H9 (cell line): Measurements from ENCODE around the gene CREB5. TPM values are rescaled to one million over a fixed set of nuclear protein-coding genes. Genes with fewer than 3 reads are reported as not detected.

Experiments
- DNase-seq: peaks from one replicate; pipeline ENCODE4 v3.0.0-alpha.2; 2017
- H2AFZ ChIP-seq: one replicate; pipeline ENCODE4 v1.6.1; 2013; ENCODE audit warnings: mild to moderate bottlenecking, low read length, control low read depth, moderate library complexity
- H2AK5ac ChIP-seq: 2 replicates; pipeline ENCODE4 v1.6.1; 2013; ENCODE audit warnings: low read length, control low read depth, mixed read lengths; ENCODE audit not compliant: insufficient read length
- H2BK120ac ChIP-seq: one replicate; pipeline ENCODE4 v1.6.1; 2013; ENCODE audit warnings: low read depth, mild to moderate bottlenecking, low read length, control low read depth, inconsistent platforms; ENCODE audit not compliant: poor library complexity, severe bottlenecking
- H2BK12ac ChIP-seq: 2 replicates; pipeline ENCODE4 v1.6.1; 2013; ENCODE audit warnings: low read length, control low read depth, mixed read lengths, low read depth; ENCODE audit not compliant: insufficient read length
- H2BK15ac ChIP-seq: 2 replicates; pipeline ENCODE4 v1.6.1; 2013; ENCODE audit warnings: low read depth, low read length, control low read depth
- H2BK20ac ChIP-seq: one replicate; pipeline ENCODE4 v1.6.1; 2013; ENCODE audit warnings: low read depth, mild to moderate bottlenecking, low read length, control low read depth, inconsistent platforms; ENCODE audit not compliant: poor library complexity, severe bottlenecking
- H2BK5ac ChIP-seq: 2 replicates; pipeline ENCODE4 v1.6.1; 2013; ENCODE audit warnings: low read length, control low read depth, mixed read lengths; ENCODE audit not compliant: insufficient read length
- H3K14ac ChIP-seq: 2 replicates; pipeline ENCODE4 v1.6.1; 2013; ENCODE audit warnings: low read length, control low read depth; ENCODE audit not compliant: insufficient read depth
- H3K18ac ChIP-seq: 2 replicates; pipeline ENCODE4 v1.6.1; 2013; ENCODE audit warnings: low read depth, mild to moderate bottlenecking, mixed read lengths, low read length, control low read depth; ENCODE audit not compliant: insufficient read length
- H3K23ac ChIP-seq: 2 replicates; pipeline ENCODE4 v1.6.1; 2013; ENCODE audit warnings: low read length, control low read depth, mixed read lengths, low read depth; ENCODE audit not compliant: insufficient read length
- H3K23me2 ChIP-seq: 2 replicates; pipeline ENCODE4 v1.6.1; 2013; ENCODE audit warnings: low read depth, mild to moderate bottlenecking, mixed read lengths, low read length, control low read depth; ENCODE audit not compliant: insufficient read length, poor library complexity, severe bottlenecking
- H3K27ac ChIP-seq: 2 replicates; pipeline ENCODE4 v1.5.1; 2013; ENCODE audit warnings: low read length, control low read depth, mixed read lengths, low read depth; ENCODE audit not compliant: insufficient read length
- H3K27me3 ChIP-seq: 2 replicates; pipeline ENCODE4 v1.6.1; 2013; ENCODE audit warnings: low read length, control low read depth, inconsistent platforms; ENCODE audit not compliant: insufficient read depth
- H3K4ac ChIP-seq: 2 replicates; pipeline ENCODE4 v1.6.1; 2013; ENCODE audit warnings: low read depth, mild to moderate bottlenecking, control low read depth, inconsistent platforms, low read length, moderate library complexity
- H3K4me1 ChIP-seq: 2 replicates; pipeline ENCODE4 v1.6.1; 2013; ENCODE audit warnings: low read length, control low read depth, inconsistent platforms; ENCODE audit not compliant: insufficient read depth
- H3K4me2 ChIP-seq: 2 replicates; pipeline ENCODE4 v1.6.1; 2013; ENCODE audit warnings: low read length, control low read depth, mixed read lengths; ENCODE audit not compliant: insufficient read length, insufficient read depth
- H3K56ac ChIP-seq: 2 replicates; pipeline ENCODE4 v1.6.1; 2013; ENCODE audit warnings: low read depth, mild to moderate bottlenecking, mixed read lengths, low read length, control low read depth; ENCODE audit not compliant: insufficient read length
- H3K79me1 ChIP-seq: 2 replicates; pipeline ENCODE4 v1.6.1; 2013; ENCODE audit warnings: low read depth, mild to moderate bottlenecking, moderate library complexity, low read length, control low read depth, inconsistent platforms; ENCODE audit not compliant: insufficient read depth, poor library complexity, severe bottlenecking
- H3K79me2 ChIP-seq: 2 replicates; pipeline ENCODE4 v1.6.1; 2013; ENCODE audit warnings: low read length, control low read depth, inconsistent platforms; ENCODE audit not compliant: insufficient read depth
- H3K9ac ChIP-seq: 2 replicates; pipeline ENCODE4 v1.6.1; 2013; ENCODE audit warnings: low read length, control low read depth, mixed read lengths; ENCODE audit not compliant: insufficient read length; ENCODE audit errors: extremely low read depth
- H3K9me3 ChIP-seq: one replicate; pipeline ENCODE4 v1.6.1; 2013; ENCODE audit warnings: low read depth, low read length, inconsistent platforms; ENCODE audit not compliant: control insufficient read depth
- H3T11ph ChIP-seq: one replicate; pipeline ENCODE4 v1.6.1; 2013; ENCODE audit warnings: mild to moderate bottlenecking, low read length, control low read depth, inconsistent platforms
- H4K20me1 ChIP-seq: one replicate; pipeline ENCODE4 v1.6.1; 2013; ENCODE audit not compliant: control insufficient read depth, insufficient read length, insufficient read depth
- H4K5ac ChIP-seq: 2 replicates; pipeline ENCODE4 v1.6.1; 2013; ENCODE audit warnings: low read depth, mild to moderate bottlenecking, mixed read lengths, low read length, control low read depth; ENCODE audit not compliant: insufficient read length
- H4K8ac ChIP-seq: replicated peaks from 2 replicates; pipeline ENCODE4 v1.6.1; 2013; ENCODE audit warnings: low read length, control low read depth, mixed read lengths, low read depth; ENCODE audit not compliant: insufficient read length
- H4K91ac ChIP-seq: 2 replicates; pipeline ENCODE4 v1.6.1; 2013; ENCODE audit warnings: low read depth, mild to moderate bottlenecking, moderate library complexity, mixed read lengths, low read length, control low read depth; ENCODE audit not compliant: insufficient read length
- H3K27ac Mint-ChIP-seq, 3 experiments: 2 replicates in 2 of 3; 3 replicates in 1 of 3; pipeline ENCODE4 v1.8.0; 2020 to 2021; ENCODE audit warnings: mixed read lengths in 3 of 3, mild to moderate bottlenecking in 1 of 3, moderate library complexity in 1 of 3
- H3K27me3 Mint-ChIP-seq: 2 replicates; pipeline ENCODE4 v1.8.0; 2021; ENCODE audit warnings: low read depth, mild to moderate bottlenecking, moderate library complexity, mixed read lengths
- H3K36me3 Mint-ChIP-seq, 3 experiments: 2 replicates in 2 of 3; 3 replicates in 1 of 3; pipeline ENCODE4 v1.8.0; 2020 to 2021; ENCODE audit warnings: low read depth in 3 of 3, mixed read lengths in 3 of 3; ENCODE audit not compliant: insufficient read depth in 1 of 3
- H3K4me1 Mint-ChIP-seq, 2 experiments: 2 replicates each; pipeline ENCODE4 v1.8.0; 2020; ENCODE audit warnings: mixed read lengths in 2 of 2
- H3K4me3 Mint-ChIP-seq, 2 experiments: 2 replicates in 1 of 2; 3 replicates in 1 of 2; pipeline ENCODE4 v1.8.0; 2020 to 2021; ENCODE audit warnings: mild to moderate bottlenecking in 2 of 2, mixed read lengths in 2 of 2, moderate library complexity in 1 of 2
- H3K9me3 Mint-ChIP-seq, 2 experiments: 2 replicates in 1 of 2; 3 replicates in 1 of 2; pipeline ENCODE4 v1.8.0; 2020; ENCODE audit warnings: mild to moderate bottlenecking in 2 of 2, mixed read lengths in 2 of 2, moderate library complexity in 1 of 2
- WGBS: extraction: QIAGEN DNeasy Blood & Tissue Kit; methylation state at CpG from one replicate; pipeline ENCODE4 v1.1.7; 2013; ENCODE audit warnings: missing lambda C conversion rate, low lambda C conversion rate, mixed read lengths; ENCODE audit not compliant: insufficient read length; ENCODE audit errors: extremely low coverage; 5-methylcytosine and 5-hydroxymethylcytosine counted together
- total RNA-seq: library from RNA; stranded (reverse); gene quantifications from 2 replicates; pipeline ENCODE4 v1.2.1, GENCODE V29; 2021
- TF ChIP-seq, protein P1 (sequence below): fragments of 200-600 bp; sonication (generic); conservative IDR thresholded peaks from 3 replicates; pipeline ENCODE4 v1.8.0; 2021; ENCODE audit warnings: antibody characterized with exemption, mild to moderate bottlenecking

The CREB5 gene
- total RNA-seq, 1 experiment from 2014 or later = 4.0 TPM

DNA sequence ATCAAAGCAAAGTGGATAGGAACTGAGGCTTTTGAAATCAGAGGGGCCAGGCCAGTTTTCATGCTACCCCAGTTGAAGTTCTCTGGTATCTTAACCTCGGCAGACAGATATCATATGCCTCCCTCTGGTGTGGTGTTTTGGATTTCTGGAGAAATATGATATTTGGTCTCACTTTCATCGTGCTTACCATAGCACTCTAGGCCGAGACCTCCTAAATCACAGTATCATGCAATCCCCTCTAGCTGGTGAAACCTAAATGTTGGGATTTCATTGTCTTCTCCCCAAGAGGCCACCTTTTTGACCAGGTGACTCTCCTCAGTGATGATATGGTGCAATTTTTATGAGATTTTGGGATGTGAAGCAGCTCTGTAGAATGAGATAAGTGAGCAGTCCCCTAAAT lies 183.5 kb downstream of the CREB5 start:
- H2BK20ac ChIP-seq = no peak overlapping the region
- no peak overlapping the region for H3T11ph ChIP-seq
- no peaks in the 10 kb centered on the region for H3K4me1 ChIP-seq
- no peak overlapping the region for H3K14ac ChIP-seq
- H2BK12ac ChIP-seq = no peak overlapping the region
- H2AK5ac ChIP-seq = no peak overlapping the region
- H4K8ac ChIP-seq = no peak overlapping the region
- no peaks in the 10 kb centered on the region for H3K27me3 ChIP-seq
- H3K9me3 Mint-ChIP-seq = no peaks in the 10 kb centered on the region
- no peaks in the 10 kb centered on the region for H3K79me2 ChIP-seq
- H3K9ac ChIP-seq = no peak overlapping the region
- no peak overlapping the region for H4K5ac ChIP-seq
- H2BK15ac ChIP-seq = no peak overlapping the region
- no peak overlapping the region for H3K4me3 Mint-ChIP-seq
- no CpG with 5 or more reads among the region's 3 CpGs for WGBS
- no peak overlapping the region for H3K27ac ChIP-seq
- no peak overlapping the region for H3K23ac ChIP-seq
- H3K4me1 Mint-ChIP-seq = peaks cover 0 to 3% of the 10 kb centered on the region in 2 experiments; a peak in 1 of 4 replicates
- H3K27ac Mint-ChIP-seq = no peak overlapping the region
- no peak overlapping the region for H2BK120ac ChIP-seq
- no peaks in the 10 kb centered on the region for H3K79me1 ChIP-seq
- H4K91ac ChIP-seq = no peak overlapping the region
- no peak overlapping the region for H3K4me2 ChIP-seq
- no peak overlapping the region for H3K18ac ChIP-seq
- H2BK5ac ChIP-seq = no peak overlapping the region
- TF ChIP-seq, protein P1, sequence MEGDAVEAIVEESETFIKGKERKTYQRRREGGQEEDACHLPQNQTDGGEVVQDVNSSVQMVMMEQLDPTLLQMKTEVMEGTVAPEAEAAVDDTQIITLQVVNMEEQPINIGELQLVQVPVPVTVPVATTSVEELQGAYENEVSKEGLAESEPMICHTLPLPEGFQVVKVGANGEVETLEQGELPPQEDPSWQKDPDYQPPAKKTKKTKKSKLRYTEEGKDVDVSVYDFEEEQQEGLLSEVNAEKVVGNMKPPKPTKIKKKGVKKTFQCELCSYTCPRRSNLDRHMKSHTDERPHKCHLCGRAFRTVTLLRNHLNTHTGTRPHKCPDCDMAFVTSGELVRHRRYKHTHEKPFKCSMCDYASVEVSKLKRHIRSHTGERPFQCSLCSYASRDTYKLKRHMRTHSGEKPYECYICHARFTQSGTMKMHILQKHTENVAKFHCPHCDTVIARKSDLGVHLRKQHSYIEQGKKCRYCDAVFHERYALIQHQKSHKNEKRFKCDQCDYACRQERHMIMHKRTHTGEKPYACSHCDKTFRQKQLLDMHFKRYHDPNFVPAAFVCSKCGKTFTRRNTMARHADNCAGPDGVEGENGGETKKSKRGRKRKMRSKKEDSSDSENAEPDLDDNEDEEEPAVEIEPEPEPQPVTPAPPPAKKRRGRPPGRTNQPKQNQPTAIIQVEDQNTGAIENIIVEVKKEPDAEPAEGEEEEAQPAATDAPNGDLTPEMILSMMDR = no peak
- H3K56ac ChIP-seq = no peak overlapping the region
- no peak for DNase-seq
- H2AFZ ChIP-seq = no peak overlapping the region
- H4K20me1 ChIP-seq = no peaks in the 10 kb centered on the region
- H3K36me3 Mint-ChIP-seq = no peaks in the 10 kb centered on the region
- H3K9me3 ChIP-seq = no peaks in the 10 kb centered on the region
- H3K23me2 ChIP-seq = no peaks in the 10 kb centered on the region
- no peak overlapping the region for H3K4ac ChIP-seq
- H3K27me3 Mint-ChIP-seq = no peaks in the 10 kb centered on the region
